ENCODE data around the gene ARL2.

DNA sequence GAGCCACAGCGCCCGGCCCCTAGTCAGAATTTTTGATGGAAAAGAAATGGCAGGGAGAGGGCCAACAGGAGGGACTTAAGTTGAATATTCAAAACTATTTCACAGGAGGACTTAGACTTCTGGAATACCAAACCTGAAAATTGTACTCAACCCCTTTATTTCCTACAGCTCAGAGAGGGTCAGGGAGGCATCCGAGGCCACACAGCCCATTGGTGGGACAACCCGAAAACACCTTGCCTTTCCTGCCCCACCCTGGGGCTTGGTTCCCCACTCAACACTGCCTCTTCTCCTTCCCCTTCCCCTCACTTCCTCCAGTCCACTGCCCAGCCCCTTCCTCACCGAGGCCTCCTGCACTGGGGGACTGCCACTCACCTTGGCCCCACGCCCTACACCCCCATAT is 43.0 kb downstream of the ARL2 start:
- TF ChIP-seq, protein P1, sequence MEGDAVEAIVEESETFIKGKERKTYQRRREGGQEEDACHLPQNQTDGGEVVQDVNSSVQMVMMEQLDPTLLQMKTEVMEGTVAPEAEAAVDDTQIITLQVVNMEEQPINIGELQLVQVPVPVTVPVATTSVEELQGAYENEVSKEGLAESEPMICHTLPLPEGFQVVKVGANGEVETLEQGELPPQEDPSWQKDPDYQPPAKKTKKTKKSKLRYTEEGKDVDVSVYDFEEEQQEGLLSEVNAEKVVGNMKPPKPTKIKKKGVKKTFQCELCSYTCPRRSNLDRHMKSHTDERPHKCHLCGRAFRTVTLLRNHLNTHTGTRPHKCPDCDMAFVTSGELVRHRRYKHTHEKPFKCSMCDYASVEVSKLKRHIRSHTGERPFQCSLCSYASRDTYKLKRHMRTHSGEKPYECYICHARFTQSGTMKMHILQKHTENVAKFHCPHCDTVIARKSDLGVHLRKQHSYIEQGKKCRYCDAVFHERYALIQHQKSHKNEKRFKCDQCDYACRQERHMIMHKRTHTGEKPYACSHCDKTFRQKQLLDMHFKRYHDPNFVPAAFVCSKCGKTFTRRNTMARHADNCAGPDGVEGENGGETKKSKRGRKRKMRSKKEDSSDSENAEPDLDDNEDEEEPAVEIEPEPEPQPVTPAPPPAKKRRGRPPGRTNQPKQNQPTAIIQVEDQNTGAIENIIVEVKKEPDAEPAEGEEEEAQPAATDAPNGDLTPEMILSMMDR (IDR thresholded peaks at IDR 0.05; ENCODE audit: low read depth, low read length), result no peak
- TF ChIP-seq EZH2phosphoT487 (IDR thresholded peaks at IDR 0.05; ENCODE audit: low read depth), result no peak

Measured in OCI-LY3 (cell line).